Measurements from ENCODE around the gene CCT4.
"Not testable (repeated sequence)": the region's sequence is repeated elsewhere in the genome, so short reads cannot be mapped to it uniquely, and the experiment has no call there.

GRCh38 chr2:61914794-61915193, 26.3 kb upstream of the CCT4 start:
- not testable (repeated sequence) for TF ChIP-seq REST (IDR thresholded peaks at IDR 0.05; ENCODE audit: unreplicated experiment); CTCF (conservative IDR thresholded peaks at IDR 0.05; ENCODE audit: low read depth in 2 of 2); JUNB (IDR thresholded peaks at IDR 0.05; ENCODE audit: unreplicated experiment)

Data from GM23338 (cell line).